Right cardiac atrium (tissue), 5 donors: ENCODE measurements around the gene SART3. TPM values are rescaled to one million over a fixed set of nuclear protein-coding genes. Genes with fewer than 3 reads are reported as not detected.
A peak's percentile ranks its signal among the peaks of the same experiment; 100 is the strongest.

Source experiments
- ATAC-seq, 2 donors: fragments of 200-7000 bp; cut with Tn5 transposase; one replicate each; pipeline versions ENCODE4 v1.8.0 to v1.9.1; 2020; ENCODE audit warnings: moderate library complexity in 2 of 2, mild to moderate bottlenecking in 1 of 2
- DNase-seq, 3 donors: peaks; one replicate each; pipeline ENCODE4 v3.0.0-alpha.2; 2020
- H3K27ac ChIP-seq: one replicate; pipeline ENCODE4 v1.5.1; 2013; ENCODE audit warnings: mild to moderate bottlenecking, low read length, control low read depth, moderate library complexity
- H3K27me3 ChIP-seq: one replicate; pipeline ENCODE4 v1.6.1; 2013; ENCODE audit not compliant: control insufficient read depth, insufficient read depth
- H3K4me1 ChIP-seq: one replicate; pipeline ENCODE4 v1.6.1; 2013; ENCODE audit warnings: low read length; ENCODE audit not compliant: control insufficient read depth, insufficient read depth
- H3K4me3 ChIP-seq: one replicate; pipeline ENCODE4 v1.5.1; 2013; ENCODE audit warnings: low read length, control low read depth
- H3K9me3 ChIP-seq: one replicate; pipeline ENCODE4 v1.6.1; 2013; ENCODE audit warnings: low read length; ENCODE audit not compliant: control insufficient read depth
- WGBS: extraction: QIAGEN DNeasy Blood & Tissue Kit; methylation state at CpG from one replicate; pipeline ENCODE4 v1.1.7; 2013; 5-methylcytosine and 5-hydroxymethylcytosine counted together
- intact Hi-C, 4 donors: fragments of 100-400 bp; cut with DNase I; formaldehyde crosslinking; loops; one replicate each; pipeline versions ENCODE4 v1.11.0 to v1.14.0; 2022 to 2023
- polyA plus RNA-seq: library from polyadenylated mRNA; stranded (reverse); fragments of 200-250 nt; gene quantifications from one replicate; pipeline ENCODE4 v1.2.3, GENCODE V29; 2013
- total RNA-seq, 4 donors: library from RNA; stranded (reverse); fragmentation: NEBNext Ultra II Directional; extraction: Animal tissue kit (Norgen Biotek cat#: 25700); gene quantifications; one replicate each; pipeline ENCODE4 v1.2.1, GENCODE V29; 2021
- donor health status: healthy with polysubstance abuse.
- donor health status: DM: no; HTN: yes; CAD: no.
- donor health status: DM: no; HTN: no; CAD: no.
- donor health status: DM: no; HTN: yes; CAD: no; lungs with severe emphysema.
- donor health status: DM: yes; HTN: yes; CAD: no.

The SART3 gene
- total and polyA plus RNA-seq, 5 donors = 14.2 to 27.7 (median 23.9) TPM

DNA sequence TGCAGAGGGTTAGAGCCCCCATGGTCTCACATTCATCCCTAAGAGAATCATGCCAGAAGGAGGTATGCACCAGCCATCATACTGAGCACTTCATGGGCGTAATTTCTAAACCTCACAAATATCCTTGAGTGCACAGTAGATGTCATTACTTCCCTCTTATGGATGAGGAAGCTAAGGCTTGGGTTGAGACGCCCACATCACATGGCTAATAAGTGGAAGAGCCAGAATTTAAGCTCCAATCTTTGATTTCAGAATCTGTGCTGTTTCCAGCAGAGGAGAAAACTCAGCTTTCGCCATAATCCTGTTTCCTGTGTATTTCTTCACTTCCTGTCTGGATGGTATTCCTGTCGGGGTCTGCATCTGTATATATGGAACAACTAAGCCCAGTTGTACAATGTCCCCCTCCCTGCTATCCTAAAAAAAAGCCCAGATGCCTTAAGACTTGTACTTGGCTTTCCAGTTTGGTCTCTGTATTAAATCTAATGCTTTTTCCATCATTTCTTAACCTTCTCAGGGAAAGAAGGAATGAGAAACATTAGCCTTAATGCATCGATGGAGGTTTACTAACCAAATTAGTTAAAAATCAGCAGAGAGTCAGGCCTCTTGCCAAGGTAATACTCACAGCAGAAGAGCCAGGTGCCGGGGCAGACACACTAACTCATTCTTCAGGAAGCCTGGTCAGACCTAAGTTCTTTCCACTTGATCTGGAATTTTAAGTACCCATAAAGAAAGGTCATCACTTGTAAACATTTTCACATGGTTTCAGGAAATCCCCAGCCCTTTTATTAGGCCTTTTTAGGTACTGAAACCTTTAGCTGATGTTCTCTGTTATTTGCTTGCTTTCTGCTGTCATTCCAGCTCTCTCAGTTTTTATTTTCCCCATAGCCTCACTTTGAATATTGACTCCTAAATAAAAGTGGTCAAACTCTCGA, 6.7 kb upstream of the SART3 start:
- no peak for ATAC-seq
- intact Hi-C loops = loop anchor here (2.0 to 10.0 kb wide), 7 partner anchors 50 to 527 kb away; partner anchors contain the start of genes ALKBH2 (in 2 of the 4), SSH1 (in 1 of the 4) and UNG (in 1 of the 4)

DNA sequence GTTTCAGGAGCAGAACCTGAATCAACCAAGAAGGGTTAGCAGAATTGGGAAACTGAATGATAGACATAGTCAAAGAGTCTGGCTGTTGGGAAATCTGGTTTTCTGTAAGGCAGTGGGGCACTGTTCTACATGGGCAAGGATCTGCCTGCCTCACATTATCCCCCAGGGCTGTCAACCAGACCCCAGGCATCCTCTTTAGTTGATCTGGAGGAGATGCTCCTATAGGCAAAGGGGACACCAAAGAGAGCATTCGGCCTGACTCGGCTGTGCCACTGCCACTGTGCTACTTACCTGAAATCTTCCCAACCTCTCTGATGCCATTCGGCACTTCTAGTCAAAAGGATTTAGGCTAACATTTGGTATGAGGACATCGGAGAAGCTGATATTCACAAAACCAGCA, 5.5 kb upstream of the SART3 start:
- Histone ChIP-seq H3K27me3 (no peaks in the 10 kb centered on the region), H3K27ac (peak overlapping the region; percentile 59), H3K9me3 (no peaks in the 10 kb centered on the region), H3K4me1 (peaks cover 4% of the 10 kb centered on the region), H3K4me3 (no peak overlapping the region)
- WGBS = 95% methylated on average over 4 of the region's 4 CpGs
- intact Hi-C loops = loop anchor here in 3 of 4 donors (5.0 to 10.0 kb wide), 6 partner anchors 51 to 528 kb away; partner anchors contain the start of genes ALKBH2 (in 2 of the 3), SSH1 (in 1 of the 3) and UNG (in 1 of the 3)
- ATAC-seq (no peak), DNase-seq (no peak)

More for the DNA sequence above, 6.7 kb upstream of the SART3 start:
- Histone ChIP-seq H3K27ac (no peak overlapping the region), H3K27me3 (no peaks in the 10 kb centered on the region), H3K4me1 (peaks cover 4% of the 10 kb centered on the region), H3K9me3 (no peaks in the 10 kb centered on the region), H3K4me3 (no peak overlapping the region)
- DNase-seq = no peak
- WGBS = 60% methylated on average over 7 of the region's 7 CpGs

DNA sequence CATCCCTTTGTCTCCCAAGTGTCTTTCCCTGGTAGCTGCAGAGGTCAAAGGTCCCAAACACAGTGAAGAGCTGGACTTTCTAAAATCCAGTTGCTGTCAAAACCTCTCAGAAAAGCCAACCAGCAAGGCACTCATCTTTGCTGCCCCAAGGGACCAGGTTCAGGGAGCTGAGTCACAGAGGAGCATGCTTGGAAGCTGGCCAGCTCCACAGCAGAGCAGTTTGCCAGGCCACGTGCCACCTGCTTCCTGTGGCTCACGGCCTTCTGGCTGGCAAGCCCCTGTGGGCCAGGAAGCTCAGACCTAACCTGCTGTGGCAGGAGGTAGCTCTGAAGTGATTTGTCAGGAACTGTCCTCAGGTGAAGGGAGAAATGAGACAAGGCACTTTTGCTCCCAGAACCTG, 5.0 kb upstream of the SART3 start:
- 22% methylated on average over 2 of the region's 2 CpGs for WGBS
- Histone ChIP-seq H3K4me1 (peaks cover 4% of the 10 kb centered on the region), H3K27ac (peak overlapping the region; percentile 61), H3K27me3 (no peaks in the 10 kb centered on the region), H3K4me3 (no peak overlapping the region), H3K9me3 (no peaks in the 10 kb centered on the region)
- ATAC-seq (no peak), DNase-seq (peak; percentile 65 to 83 (median 83))
- intact Hi-C loops = loop anchor here in 3 of 4 donors (2.0 to 10.0 kb wide), 7 partner anchors 51 to 529 kb away; partner anchors contain the start of genes ALKBH2 (in 2 of the 3), SSH1 (in 1 of the 3) and UNG (in 1 of the 3)

DNA sequence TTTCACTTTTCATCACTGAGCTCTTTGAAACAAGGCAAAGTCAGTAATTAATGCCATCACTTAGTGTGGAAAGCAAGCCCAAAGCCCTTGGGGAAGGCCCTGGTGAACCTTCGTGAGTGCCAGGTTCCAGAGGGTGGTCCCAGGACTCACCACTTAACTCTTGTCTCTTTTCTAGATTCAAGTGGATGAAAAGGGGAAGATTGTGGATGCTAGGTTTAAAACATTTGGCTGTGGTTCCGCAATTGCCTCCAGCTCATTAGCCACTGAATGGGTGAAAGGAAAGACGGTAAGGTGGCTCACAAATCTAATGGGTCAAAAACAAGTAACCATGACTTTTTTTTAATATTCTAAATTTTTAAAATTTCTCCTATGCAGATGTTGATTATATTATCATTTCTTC, 4.2 kb upstream of the SART3 start:
- peaks cover 4% of the 10 kb centered on the region for H3K4me1 ChIP-seq
- 84% methylated on average over 3 of the region's 3 CpGs for WGBS
- H3K27me3 ChIP-seq = no peaks in the 10 kb centered on the region
- no peak overlapping the region for H3K27ac ChIP-seq
- intact Hi-C loops = loop anchor here in 3 of 4 donors (2.0 to 10.0 kb wide), 7 partner anchors 52 to 530 kb away; partner anchors contain the start of genes ALKBH2 (in 2 of the 3), SSH1 (in 1 of the 3) and UNG (in 1 of the 3)
- no peaks in the 10 kb centered on the region for H3K9me3 ChIP-seq
- ATAC-seq = no peak
- no peak overlapping the region for H3K4me3 ChIP-seq
- DNase-seq = no peak

DNA sequence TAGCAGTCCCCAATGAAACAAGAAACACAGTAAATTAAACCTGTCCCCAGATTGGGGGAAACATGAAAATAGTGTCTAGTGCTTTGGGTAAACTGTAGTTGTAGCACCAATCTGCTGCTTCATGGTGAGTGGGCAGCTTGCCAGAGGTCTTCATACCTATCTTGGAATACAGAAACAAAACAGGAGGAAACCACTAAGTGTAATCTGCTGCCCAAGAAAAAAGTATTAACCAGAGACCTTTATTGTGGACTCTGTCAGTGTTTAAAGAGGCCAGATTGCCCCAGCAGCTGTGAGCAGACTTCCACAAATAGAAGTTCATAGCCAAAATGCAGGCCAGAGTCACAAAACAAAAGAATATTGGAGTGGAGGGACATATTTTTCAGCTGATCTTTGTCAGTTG, 3.8 kb upstream of the SART3 start:
- Histone ChIP-seq H3K4me3 (no peak overlapping the region), H3K4me1 (peaks cover 6% of the 10 kb centered on the region), H3K27me3 (no peaks in the 10 kb centered on the region), H3K9me3 (no peaks in the 10 kb centered on the region), H3K27ac (no peak overlapping the region)
- ATAC-seq (no peak), DNase-seq (no peak)
- intact Hi-C loops = loop anchor here in 3 of 4 donors (2.0 to 10.0 kb wide), 8 partner anchors 53 to 530 kb away; partner anchors contain the start of genes ALKBH2 (in 2 of the 3), SSH1 (in 1 of the 3) and UNG (in 1 of the 3)

DNA sequence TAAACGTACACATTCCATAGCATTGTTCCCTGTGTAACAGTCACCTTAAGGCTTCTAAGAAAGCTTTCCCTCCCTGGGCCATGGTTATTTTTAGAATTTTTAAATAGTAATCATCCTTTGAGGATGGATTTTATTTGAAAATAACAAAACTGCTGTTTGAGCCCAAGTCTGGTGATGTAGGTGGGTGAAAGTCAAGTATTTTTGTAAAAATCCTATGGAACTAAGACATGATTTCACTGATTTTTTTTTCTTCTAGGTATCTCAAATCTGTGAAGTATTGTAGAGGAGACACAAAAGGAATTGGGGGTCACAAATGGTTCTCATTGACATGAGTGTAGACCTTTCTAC, 2.8 kb upstream of the SART3 start:
- Histone ChIP-seq H3K27me3 (no peaks in the 10 kb centered on the region), H3K4me1 (peaks cover 8% of the 10 kb centered on the region), H3K9me3 (no peaks in the 10 kb centered on the region), H3K27ac (no peak overlapping the region), H3K4me3 (peak overlapping the region; percentile 65)
- 3% methylated on average over 1 of the region's 1 CpG for WGBS
- no peak for DNase-seq
- intact Hi-C loops = loop anchor here in 3 of 4 donors (2.0 to 10.0 kb wide), 6 partner anchors 55 to 531 kb away; partner anchors contain the start of genes ALKBH2 (in 1 of the 3), SSH1 (in 1 of the 3) and UNG (in 1 of the 3)
- no peak for ATAC-seq

DNA sequence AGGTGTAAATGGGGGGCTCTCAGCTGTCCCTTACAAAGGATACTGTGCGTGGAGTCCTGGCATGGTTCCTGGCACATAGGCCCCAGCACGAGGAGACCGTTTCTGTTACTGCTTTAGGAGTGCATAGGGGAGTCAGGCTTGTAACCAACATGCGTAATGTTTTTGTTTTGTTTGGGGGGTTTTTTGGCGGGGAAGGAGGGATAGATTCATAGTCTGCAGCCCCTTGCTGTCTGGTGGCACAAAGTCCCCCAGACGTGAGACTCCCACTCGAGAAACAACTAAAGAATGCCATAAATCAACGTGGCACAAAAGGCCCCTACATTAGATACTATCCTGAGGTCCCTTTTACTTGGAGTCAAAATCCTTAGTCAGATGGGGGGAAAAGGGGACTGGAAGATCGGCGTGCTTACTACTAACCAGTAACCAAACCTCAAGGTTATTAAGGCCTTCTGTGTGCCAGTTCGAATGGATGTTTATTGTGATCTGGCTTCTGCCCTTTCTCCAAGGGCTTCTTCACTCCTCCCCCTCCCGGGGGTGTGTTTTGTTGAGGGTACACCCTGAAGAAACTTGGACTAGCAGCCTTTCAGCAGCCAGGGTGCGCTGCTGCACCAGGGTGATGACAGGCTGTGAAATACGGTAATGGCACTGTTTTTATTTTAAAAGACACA, 2.3 kb upstream of the SART3 start:
- H3K27me3 ChIP-seq = no peaks in the 10 kb centered on the region
- peak; percentile 56 to 58 for ATAC-seq

DNA sequence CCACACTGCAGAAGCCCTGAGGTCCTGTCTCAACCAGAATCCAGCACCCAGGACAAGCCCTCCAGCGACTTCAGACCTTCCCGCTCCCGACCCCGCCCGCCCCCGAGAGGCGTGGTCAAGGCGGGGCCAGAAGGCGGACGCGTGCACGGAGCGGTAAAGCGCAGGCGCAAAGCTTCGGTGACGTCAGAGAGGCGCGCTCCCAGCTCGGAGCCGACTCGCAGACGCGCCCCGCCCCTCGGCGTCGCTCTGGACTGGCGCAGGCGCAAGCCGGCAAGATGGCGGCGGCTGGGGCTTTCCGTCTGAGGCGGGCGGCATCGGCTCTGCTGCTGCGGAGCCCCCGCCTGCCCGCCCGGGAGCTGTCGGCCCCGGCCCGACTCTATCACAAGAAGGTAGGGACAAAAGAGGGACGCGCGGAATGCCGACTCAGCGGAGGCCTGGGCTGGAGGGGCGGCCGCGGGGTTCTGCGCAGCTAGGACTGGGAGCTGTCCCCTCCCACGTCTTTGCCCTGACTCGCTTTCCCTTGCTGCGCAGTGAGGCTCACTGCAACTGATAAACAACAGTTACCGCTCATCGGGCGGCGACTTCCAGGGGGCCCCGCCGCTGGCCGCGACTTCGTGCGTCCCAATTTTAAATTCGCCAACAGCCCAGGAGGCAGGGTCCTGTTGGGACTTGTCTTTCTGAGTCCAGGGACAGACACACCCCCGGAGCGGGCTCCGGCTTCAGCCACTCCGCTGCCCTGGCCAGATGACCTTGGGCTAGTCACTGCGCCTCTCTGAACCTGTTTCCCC, 1.6 kb upstream of the SART3 start, which contains the start of gene ISCU:
TSS of gene ISCU (plus strand) at position 249 of the 788 bp plus-strand sequence. CDS start at position 276, 27 bp downstream.
- Histone ChIP-seq H3K27me3 (no peaks in the 10 kb centered on the region), H3K4me3 (peak within 1 kb of the TSS; percentile 65), H3K4me1 (peaks cover 13% of the 10 kb centered on the region), H3K9me3 (no peaks in the 10 kb centered on the region), H3K27ac (peak within 1 kb of the TSS; percentile 90)
- DNase-seq (peak; percentile 99), ATAC-seq (peak; percentile 92)
- WGBS = under 1% methylated on average over 72 of the region's 72 CpGs
- intact Hi-C loops = loop anchor here in 3 of 4 donors (5.0 to 10.0 kb wide), 5 partner anchors 242 to 532 kb away; partner anchors contain the start of genes ALKBH2 (in 1 of the 3), SSH1 (in 1 of the 3) and UNG (in 1 of the 3)

More for the DNA sequence above, 2.3 kb upstream of the SART3 start:
- peak overlapping the region; percentile 65 for H3K4me3 ChIP-seq
- peak; percentile 85 to 95 (median 91) for DNase-seq
- H3K4me1 ChIP-seq = peaks cover 10% of the 10 kb centered on the region
- no peaks in the 10 kb centered on the region for H3K9me3 ChIP-seq
- peak overlapping the region; percentile 90 for H3K27ac ChIP-seq
- under 1% methylated on average over 14 of the region's 14 CpGs for WGBS
- intact Hi-C loops = loop anchor here in 3 of 4 donors (5.0 to 10.0 kb wide), 5 partner anchors 242 to 532 kb away; partner anchors contain the start of genes ALKBH2 (in 1 of the 3), SSH1 (in 1 of the 3) and UNG (in 1 of the 3)

DNA sequence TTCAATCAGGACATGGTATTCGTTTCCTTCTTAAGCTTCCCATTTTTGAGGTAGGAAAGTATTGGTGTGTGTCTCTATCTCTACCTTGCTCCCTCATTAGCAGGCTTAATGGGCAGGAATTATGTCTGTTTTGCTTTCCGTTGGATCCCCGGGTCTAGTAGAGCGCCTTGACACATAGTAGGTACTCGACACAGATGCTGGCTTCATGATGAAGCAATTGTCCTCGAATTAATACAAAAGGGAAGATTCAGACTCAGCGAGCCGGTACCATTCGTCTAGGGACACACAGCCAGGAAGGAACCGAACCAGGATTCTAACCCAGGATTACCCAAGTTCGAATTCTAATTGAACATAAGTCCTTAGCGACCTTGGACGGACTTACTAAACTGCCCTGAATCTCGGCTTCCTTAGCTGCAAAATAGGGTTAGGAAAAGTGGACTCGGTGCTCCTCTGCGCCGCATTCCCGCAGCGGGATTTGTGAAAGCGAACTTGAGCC, 927 bp upstream of the SART3 start:
- intact Hi-C loops = loop anchor here in 3 of 4 donors (5.0 to 10.0 kb wide), 5 partner anchors 243 to 533 kb away; partner anchors contain the start of genes ALKBH2 (in 1 of the 3), SSH1 (in 1 of the 3) and UNG (in 1 of the 3)
- Histone ChIP-seq H3K4me3 (peak overlapping the region; percentile 65), H3K27me3 (no peaks in the 10 kb centered on the region), H3K4me1 (peaks cover 13% of the 10 kb centered on the region), H3K27ac (peak overlapping the region; percentile 77), H3K9me3 (no peaks in the 10 kb centered on the region)
- no peak for ATAC-seq
- no peak for DNase-seq
- WGBS = under 1% methylated on average over 20 of the region's 20 CpGs
